COLO668 (cell line): Measurements from ENCODE around the gene SPATA31D3.
"Not testable (repeated sequence)": the region's sequence is repeated elsewhere in the genome, so short reads cannot be mapped to it uniquely, and the experiment has no call there.

Experiments used
- DNase-seq: peaks from one replicate; lab custom pipeline; 2025; ENCODE audit not compliant: unreplicated experiment; lab: John Stamatoyannopoulos, UW

SPATA31D3 gene

GRCh38 chr9:81976351-81976750 is 33.1 kb downstream of the SPATA31D3 start:
- no peak for DNase-seq

GRCh38 chr9:81979196-81979595 is 35.9 kb downstream of the SPATA31D3 start:
- no peak for DNase-seq

GRCh38 chr9:81980568-81980967 is 37.3 kb downstream of the SPATA31D3 start:
- DNase-seq: no peak

- DNase-seq: no peak
Measured at GRCh38 chr9:81981883-81982282, 38.6 kb downstream of the SPATA31D3 start.

- DNase-seq: no peak
Measured at GRCh38 chr9:81984928-81985327, 41.6 kb downstream of the SPATA31D3 start.

GRCh38 chr9:81986051-81986450 is 42.8 kb downstream of the SPATA31D3 start:
- DNase-seq: no peak

- not testable (repeated sequence) for DNase-seq
Measured at GRCh38 chr9:81988472-81988871, 45.2 kb downstream of the SPATA31D3 start, which contains the start of gene SPATA31D1. Gene SPATA31D1 (plus strand): TSS chr9:81988772. CDS start chr9:81988819, 47 bp downstream.

- DNase-seq: no peak
Measured at GRCh38 chr9:81989700-81990099, 46.4 kb downstream of the SPATA31D3 start.

- DNase-seq: no peak
Measured at GRCh38 chr9:81993656-81994055, 50.4 kb downstream of the SPATA31D3 start.
